AG04449 (cell line): ENCODE results near the gene IL15RA.
"Not testable (repeated sequence)": the region's sequence is repeated elsewhere in the genome, so short reads cannot be mapped to it uniquely, and the experiment has no call there.

Experiments used
- CTCF ChIA-PET: fragments of 350-600 bp; formaldehyde crosslinking; extraction: SDS; loops from one replicate; lab custom pipeline; 2021; ENCODE audit warnings: antibody characterized with exemption; lab: Yijun Ruan, JAX
- POLR2A ChIA-PET: fragments of 400-600, 350-600 bp; formaldehyde crosslinking; extraction: SDS; loops from one replicate; lab custom pipeline; 2020; ENCODE audit warnings: antibody characterized with exemption, inconsistent platforms; lab: Yijun Ruan, JAX
- DNase-seq: peaks from one replicate; pipeline ENCODE4 v3.0.0-alpha.2; 2010; ENCODE audit warnings: low read depth, low spot score
- H3K4me3 ChIP-seq: 2 replicates; pipeline ENCODE4 v1.5.1; 2011; ENCODE audit warnings: low read depth, mild to moderate bottlenecking, control low read depth, low read length
- TF ChIP-seq, protein P1 (sequence below): IDR thresholded peaks from one replicate; pipeline ENCODE4 v1.5.1; 2011; ENCODE audit warnings: mild to moderate bottlenecking, moderate library complexity, low read length, control low read depth, inconsistent platforms; ENCODE audit not compliant: insufficient read depth; ENCODE audit errors: missing control alignments

Gene IL15RA

DNA sequence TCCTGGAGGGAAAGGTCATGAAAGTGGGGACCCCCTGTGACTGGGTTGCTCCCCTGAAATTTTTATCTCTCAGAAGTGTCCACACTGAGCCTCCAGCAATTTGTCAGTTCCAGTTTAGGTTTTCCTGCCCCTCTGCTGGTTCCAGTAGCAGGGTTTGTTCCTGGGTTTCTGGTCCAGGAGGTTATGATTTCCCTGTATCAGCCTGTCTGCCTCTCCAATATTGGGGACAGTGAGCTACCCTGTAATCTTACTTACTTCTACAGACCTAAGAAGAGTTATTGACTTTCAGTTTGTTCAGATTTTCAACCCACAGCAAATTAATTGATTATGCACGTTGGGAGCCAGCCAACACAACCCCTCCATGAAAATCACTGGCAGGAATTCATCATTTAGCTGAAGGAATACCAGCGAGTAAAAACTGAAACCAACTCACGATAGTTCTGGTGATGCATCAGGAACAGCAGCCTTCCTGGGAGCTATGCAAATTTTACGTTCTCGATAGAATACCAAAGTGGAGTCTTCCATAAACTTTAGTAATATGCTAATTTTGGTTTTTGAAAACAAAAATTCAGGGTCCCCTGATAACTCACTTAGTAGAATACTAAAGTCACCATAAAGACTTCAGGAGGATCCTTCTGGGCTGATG is 31.3 kb upstream of the IL15RA start:
- CTCF ChIA-PET, result no interaction called here
- H3K4me3 ChIP-seq, result no peak overlapping the region
- POLR2A ChIA-PET, result no interaction called here
- TF ChIP-seq, protein P1, sequence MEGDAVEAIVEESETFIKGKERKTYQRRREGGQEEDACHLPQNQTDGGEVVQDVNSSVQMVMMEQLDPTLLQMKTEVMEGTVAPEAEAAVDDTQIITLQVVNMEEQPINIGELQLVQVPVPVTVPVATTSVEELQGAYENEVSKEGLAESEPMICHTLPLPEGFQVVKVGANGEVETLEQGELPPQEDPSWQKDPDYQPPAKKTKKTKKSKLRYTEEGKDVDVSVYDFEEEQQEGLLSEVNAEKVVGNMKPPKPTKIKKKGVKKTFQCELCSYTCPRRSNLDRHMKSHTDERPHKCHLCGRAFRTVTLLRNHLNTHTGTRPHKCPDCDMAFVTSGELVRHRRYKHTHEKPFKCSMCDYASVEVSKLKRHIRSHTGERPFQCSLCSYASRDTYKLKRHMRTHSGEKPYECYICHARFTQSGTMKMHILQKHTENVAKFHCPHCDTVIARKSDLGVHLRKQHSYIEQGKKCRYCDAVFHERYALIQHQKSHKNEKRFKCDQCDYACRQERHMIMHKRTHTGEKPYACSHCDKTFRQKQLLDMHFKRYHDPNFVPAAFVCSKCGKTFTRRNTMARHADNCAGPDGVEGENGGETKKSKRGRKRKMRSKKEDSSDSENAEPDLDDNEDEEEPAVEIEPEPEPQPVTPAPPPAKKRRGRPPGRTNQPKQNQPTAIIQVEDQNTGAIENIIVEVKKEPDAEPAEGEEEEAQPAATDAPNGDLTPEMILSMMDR, result no peak
- DNase-seq, result no peak

DNA sequence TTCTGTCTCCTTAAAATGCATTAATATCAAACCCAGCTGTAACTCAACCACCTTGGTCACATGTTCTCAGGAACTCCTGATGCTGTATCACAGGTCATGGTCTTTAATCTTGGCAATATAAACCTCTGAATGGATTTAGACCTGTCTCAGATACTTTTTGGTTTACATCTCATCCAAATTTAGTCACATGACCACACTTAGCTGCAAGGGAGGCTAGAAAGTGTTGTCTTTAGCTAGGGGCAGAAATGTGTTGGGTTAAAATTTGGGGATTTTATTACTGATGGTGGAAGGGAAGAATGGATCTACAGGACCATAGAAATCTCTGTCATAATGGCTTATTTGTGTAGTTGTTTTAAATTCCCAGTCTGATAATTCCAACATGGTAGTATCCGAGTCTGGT is 29.6 kb upstream of the IL15RA start:
- ChIA-PET CTCF (interaction anchor here (1.5 kb wide), 1 partner anchor 80 kb away, joined by 3 read pairs; no protein-coding TSS in a partner anchor), POLR2A (no interaction called here)

DNA sequence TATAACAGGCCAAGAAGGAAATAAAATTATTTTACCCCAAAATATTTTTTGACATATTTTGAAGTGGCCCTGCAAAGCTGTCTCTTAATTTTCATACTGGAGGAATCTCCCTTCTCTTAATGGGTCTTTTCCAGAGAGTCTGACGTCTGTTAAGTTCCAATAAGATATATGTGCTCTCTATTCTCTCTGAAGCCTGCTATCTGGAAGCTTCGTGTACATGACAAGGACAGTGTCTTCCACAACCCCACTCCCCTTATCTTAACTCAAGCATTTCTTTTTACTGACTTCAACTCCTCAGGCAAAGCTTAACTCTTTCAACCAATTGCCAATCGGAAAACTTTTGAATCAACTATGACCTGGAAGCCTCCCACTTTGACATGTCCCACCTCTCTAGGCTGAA is 29.2 kb upstream of the IL15RA start:
- CTCF ChIA-PET, result interaction anchor here (1.5 kb wide), 1 partner anchor 80 kb away, joined by 3 read pairs; no protein-coding TSS in a partner anchor

More for the DNA sequence above, 29.6 kb upstream of the IL15RA start:
- TF ChIP-seq, protein P1, result no peak
- no peak overlapping the region for H3K4me3 ChIP-seq
- no peak for DNase-seq

DNA sequence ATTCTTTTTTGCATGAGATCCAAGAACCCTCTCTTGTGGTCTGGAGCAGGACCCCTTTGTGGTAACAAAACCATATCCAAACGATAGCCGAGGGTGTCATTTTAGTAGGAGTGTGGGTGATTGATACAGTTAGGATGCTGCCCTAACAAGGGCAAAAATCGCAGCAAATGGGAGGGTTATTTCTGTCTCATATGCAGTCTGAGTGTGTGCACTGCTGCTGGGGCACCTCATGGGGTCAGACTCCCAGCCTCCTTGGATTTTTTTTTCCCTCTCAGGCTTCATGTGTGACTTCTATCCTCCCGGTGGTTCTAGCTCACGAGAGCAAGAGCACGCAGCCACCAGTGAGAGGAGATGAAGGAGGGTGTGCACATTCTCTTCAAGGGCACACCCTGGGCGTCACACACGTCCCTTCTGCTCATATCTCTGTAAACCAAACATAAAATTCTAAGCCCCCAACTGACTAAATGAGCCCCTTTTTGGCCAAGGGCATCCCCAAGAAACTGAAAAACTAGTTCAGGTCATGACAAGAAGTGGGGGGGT is 28.6 kb upstream of the IL15RA start:
- no peak for DNase-seq
- no peak overlapping the region for H3K4me3 ChIP-seq
- POLR2A ChIA-PET, result no interaction called here
- TF ChIP-seq, protein P1, result no peak
- CTCF ChIA-PET, result no interaction called here

More for the DNA sequence above, 29.2 kb upstream of the IL15RA start:
- POLR2A ChIA-PET, result no interaction called here
- DNase-seq, result no peak
- no peak overlapping the region for H3K4me3 ChIP-seq
- TF ChIP-seq, protein P1, result no peak

DNA sequence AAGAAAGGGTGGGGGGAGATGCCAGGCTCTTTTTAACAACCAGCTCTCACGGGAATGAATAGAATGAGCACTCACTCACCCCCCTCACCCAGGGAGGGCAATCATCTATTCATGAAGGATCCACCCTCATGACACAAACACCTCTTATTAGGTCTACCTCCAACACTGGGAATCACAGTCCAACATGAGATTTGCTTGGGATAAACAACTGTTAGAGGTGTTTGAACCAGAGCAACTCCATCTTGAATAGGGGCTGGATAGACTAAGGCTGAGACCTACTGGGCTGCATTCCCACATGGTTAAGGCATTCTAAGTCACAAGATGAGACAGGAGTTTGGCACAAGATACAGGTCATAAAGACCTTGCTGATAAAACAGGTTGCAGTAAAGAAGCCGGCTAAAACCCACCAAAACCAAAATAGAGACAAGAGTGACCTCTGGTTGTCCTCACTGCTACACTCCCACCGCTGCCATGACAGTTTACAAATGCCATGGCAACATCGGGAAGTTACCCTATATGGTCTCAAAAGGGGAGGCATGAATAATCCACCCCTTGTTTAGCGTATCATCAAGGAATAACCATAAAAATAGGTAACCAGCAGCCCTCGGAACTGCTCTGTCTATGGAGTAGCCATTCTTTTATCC is 27.9 kb upstream of the IL15RA start:
- DNase-seq, POLR2A ChIA-PET, CTCF ChIA-PET, H3K4me3 ChIP-seq: not testable (repeated sequence)

DNA sequence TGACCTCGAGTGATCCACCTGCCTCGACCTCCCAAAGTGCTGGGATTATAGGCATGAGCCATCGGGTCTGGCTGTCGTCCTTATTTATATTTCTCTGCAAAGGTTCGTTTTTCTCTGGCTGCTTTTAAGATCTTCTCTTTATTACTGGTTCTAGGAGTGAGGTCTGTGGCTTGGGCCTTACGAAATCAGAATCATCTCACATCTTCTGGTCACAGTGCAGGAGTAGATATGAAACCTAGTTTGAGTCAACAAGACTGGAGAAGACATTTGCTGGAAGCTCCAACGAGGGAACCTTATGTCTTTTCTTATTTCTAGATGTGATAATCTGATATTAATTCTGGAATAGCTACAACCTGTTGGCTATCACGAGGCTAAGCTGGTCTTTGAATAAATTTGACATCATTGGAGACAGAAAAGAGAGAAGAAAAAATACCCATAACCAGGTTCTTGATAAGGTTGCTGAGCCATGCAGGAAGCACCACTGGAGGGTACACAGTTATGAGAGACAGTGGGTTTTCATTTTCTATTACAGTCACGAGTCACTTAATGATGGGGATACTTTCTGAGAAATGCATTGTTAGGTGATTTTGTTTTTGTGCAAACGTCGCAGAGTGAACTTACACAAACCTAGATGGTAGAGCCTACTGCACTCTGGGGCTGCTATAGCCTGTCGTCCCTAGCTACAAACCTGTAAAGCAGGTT is 25.6 kb upstream of the IL15RA start:
- TF ChIP-seq, protein P1, result no peak
- ChIA-PET CTCF (no interaction called here), POLR2A (no interaction called here)
- DNase-seq, result no peak
- H3K4me3 ChIP-seq, result no peak overlapping the region
